HepG2 (cell line): Measurements from ENCODE around the gene KLHL28.

Experiments
- CEBPZ ChIP-seq: IDR thresholded peaks from 2 replicates; pipeline ENCODE4 v1.6.1; 2012; ENCODE audit warnings: low read length, improper control_type of control experiment
- ZNF292 ChIP-seq: sonication (generic); formaldehyde crosslinking; IDR thresholded peaks from 2 replicates; pipeline ENCODE4 v1.8.1; 2022; ENCODE audit warnings: mild to moderate bottlenecking, low read depth, missing genetic modification reagents, borderline replicate concordance
- TF ChIP-seq, protein P1 (sequence below): sonication (generic); formaldehyde crosslinking; IDR thresholded peaks from 2 replicates; pipeline ENCODE4 v1.5.0; 2020; ENCODE audit warnings: mild to moderate bottlenecking, missing genetic modification reagents, moderate library complexity

DNA sequence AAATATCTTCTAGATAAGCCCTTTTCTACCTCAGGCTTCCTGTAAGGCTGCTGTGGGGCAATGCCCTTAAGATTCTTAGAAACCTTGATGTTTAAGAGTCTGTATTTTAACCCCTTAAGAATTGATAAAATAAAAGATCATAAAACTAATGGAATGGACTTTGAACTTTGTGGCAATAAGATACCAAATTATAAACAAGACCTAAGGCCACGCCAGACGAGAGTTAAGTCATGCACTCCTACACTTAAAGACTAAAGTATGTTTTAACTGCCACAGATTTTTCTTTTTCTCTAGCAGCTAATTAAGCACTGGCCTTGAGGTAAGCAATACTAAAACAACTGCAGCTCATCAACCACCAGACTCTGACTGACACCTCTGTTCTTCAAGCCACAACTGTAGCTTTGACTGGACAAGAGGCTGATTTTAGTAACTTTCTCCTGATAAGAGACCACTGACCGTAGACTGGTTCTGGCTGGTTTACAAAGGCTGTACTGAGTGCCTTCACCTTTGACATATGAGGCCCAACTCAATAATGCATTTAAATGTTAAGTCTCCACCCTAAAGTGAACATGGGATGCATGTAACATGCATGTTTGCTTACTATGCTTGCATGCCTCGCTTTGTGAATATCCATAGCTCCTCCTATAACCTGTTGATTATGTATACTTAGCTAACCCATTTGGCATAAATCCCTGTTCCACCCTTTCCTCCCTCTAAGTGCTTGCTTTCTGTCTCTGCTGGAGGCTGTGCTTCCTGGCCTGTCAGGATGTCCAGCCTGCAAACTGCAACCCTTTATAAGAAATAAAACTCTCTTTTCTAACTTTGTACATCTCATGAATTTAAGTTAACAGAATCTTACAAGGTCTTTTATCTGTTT lies 71.9 kb downstream of the KLHL28 start:
- TF ChIP-seq, protein P1, sequence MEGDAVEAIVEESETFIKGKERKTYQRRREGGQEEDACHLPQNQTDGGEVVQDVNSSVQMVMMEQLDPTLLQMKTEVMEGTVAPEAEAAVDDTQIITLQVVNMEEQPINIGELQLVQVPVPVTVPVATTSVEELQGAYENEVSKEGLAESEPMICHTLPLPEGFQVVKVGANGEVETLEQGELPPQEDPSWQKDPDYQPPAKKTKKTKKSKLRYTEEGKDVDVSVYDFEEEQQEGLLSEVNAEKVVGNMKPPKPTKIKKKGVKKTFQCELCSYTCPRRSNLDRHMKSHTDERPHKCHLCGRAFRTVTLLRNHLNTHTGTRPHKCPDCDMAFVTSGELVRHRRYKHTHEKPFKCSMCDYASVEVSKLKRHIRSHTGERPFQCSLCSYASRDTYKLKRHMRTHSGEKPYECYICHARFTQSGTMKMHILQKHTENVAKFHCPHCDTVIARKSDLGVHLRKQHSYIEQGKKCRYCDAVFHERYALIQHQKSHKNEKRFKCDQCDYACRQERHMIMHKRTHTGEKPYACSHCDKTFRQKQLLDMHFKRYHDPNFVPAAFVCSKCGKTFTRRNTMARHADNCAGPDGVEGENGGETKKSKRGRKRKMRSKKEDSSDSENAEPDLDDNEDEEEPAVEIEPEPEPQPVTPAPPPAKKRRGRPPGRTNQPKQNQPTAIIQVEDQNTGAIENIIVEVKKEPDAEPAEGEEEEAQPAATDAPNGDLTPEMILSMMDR (CRISPR knock-in tag): no peak
- no peak for TF ChIP-seq ZNF292 (CRISPR knock-in tag)
- no peak for TF ChIP-seq CEBPZ
